CD14-positive monocyte (primary cell): ENCODE results near the gene PUM2. TPM values are rescaled to one million over a fixed set of nuclear protein-coding genes. Genes with fewer than 3 reads are reported as not detected.

ENCODE experiments used
- DNase-seq, 3 donors: peaks; one replicate each; pipeline ENCODE4 v3.0.0-alpha.2; 2011 to 2022
- H2AFZ ChIP-seq: 2 replicates; pipeline ENCODE4 v1.6.0; 2012; ENCODE audit warnings: mild to moderate bottlenecking, low read depth, low read length, inconsistent platforms; ENCODE audit not compliant: insufficient read depth, poor library complexity, severe bottlenecking
- H3K27ac ChIP-seq, 2 donors: 1 replicate in 1 of 2; 2 replicates in 1 of 2; pipeline ENCODE4 v1.5.1; 2012 to 2013; ENCODE audit warnings: low read length in 2 of 2, control low read depth in 1 of 2, inconsistent platforms in 1 of 2, low read depth in 1 of 2, mild to moderate bottlenecking in 1 of 2
- H3K27me3 ChIP-seq, 2 donors: one replicate each; pipeline versions ENCODE4 v1.6.0 to v1.6.1; 2011 to 2013; ENCODE audit warnings: low read length in 2 of 2; ENCODE audit not compliant: control insufficient read depth in 2 of 2, insufficient read depth in 2 of 2
- H3K36me3 ChIP-seq, 2 donors: replicated peaks in 1 of 2; 1 replicate in 1 of 2; 2 replicates in 1 of 2; pipeline versions ENCODE4 v1.5.1 to v1.6.1; 2012 to 2013; ENCODE audit warnings: low read length in 2 of 2, control low read depth in 1 of 2, inconsistent platforms in 1 of 2, mild to moderate bottlenecking in 1 of 2; ENCODE audit not compliant: insufficient read depth in 2 of 2, control insufficient read depth in 1 of 2
- H3K4me1 ChIP-seq, 2 donors: 1 replicate in 1 of 2; 2 replicates in 1 of 2; pipeline versions ENCODE4 v1.5.1 to v1.6.1; 2012 to 2013; ENCODE audit warnings: low read length in 2 of 2, control low read depth in 1 of 2, inconsistent platforms in 1 of 2, mild to moderate bottlenecking in 1 of 2, moderate library complexity in 1 of 2; ENCODE audit not compliant: insufficient read depth in 2 of 2, control insufficient read depth in 1 of 2
- H3K4me2 ChIP-seq: replicated peaks from 2 replicates; pipeline ENCODE3; 2012; ENCODE audit warnings: low read length, moderate library complexity, mild to moderate bottlenecking; ENCODE audit not compliant: poor library complexity, severe bottlenecking; ENCODE audit errors: extremely low read depth
- H3K4me3 ChIP-seq, 3 experiments: fragments of 200-600 bp in 1 of 3; sonication (generic) in 1 of 3; replicated peaks in 1 of 3; 1 replicate in 2 of 3; 2 replicates in 1 of 3; pipeline ENCODE4 v1.5.1; 2011 to 2013; ENCODE audit warnings: low read length in 3 of 3, mild to moderate bottlenecking in 3 of 3, control low read depth in 2 of 3, low read depth in 2 of 3, inconsistent platforms in 1 of 3, moderate library complexity in 1 of 3
- H3K79me2 ChIP-seq: 2 replicates; pipeline ENCODE4 v1.6.0; 2012; ENCODE audit warnings: mild to moderate bottlenecking, control low read depth, inconsistent platforms, low read length, moderate library complexity; ENCODE audit not compliant: insufficient read depth
- H3K9ac ChIP-seq: 2 replicates; pipeline ENCODE4 v1.6.0; 2017; ENCODE audit warnings: low read length, mild to moderate bottlenecking; ENCODE audit not compliant: insufficient read depth, poor library complexity, severe bottlenecking
- H3K9me3 ChIP-seq, 2 donors: replicated peaks in 1 of 2; 1 replicate in 1 of 2; 2 replicates in 1 of 2; pipeline versions ENCODE4 v1.5.1 to v1.6.1; 2012 to 2013; ENCODE audit warnings: low read length in 2 of 2, control low read depth in 1 of 2; ENCODE audit not compliant: control insufficient read depth in 1 of 2, insufficient read depth in 1 of 2
- H4K20me1 ChIP-seq: 2 replicates; pipeline ENCODE4 v1.6.0; 2012; ENCODE audit warnings: mild to moderate bottlenecking, low read length, control low read depth, moderate library complexity; ENCODE audit not compliant: insufficient read depth
- H3K27ac Mint-ChIP-seq, 7 donors: one replicate each; pipeline ENCODE4 v1.8.0; 2020; ENCODE audit warnings: mild to moderate bottlenecking in 7 of 7, mixed read lengths in 7 of 7, moderate library complexity in 6 of 7, inconsistent platforms in 2 of 7
- H3K27me3 Mint-ChIP-seq, 3 donors: one replicate each; pipeline ENCODE4 v1.8.0; 2021 to 2022; ENCODE audit warnings: low read depth in 3 of 3, mild to moderate bottlenecking in 3 of 3, mixed read lengths in 3 of 3, moderate library complexity in 3 of 3, inconsistent platforms in 1 of 3
- H3K36me3 Mint-ChIP-seq, 2 donors: one replicate each; pipeline ENCODE4 v1.8.0; 2020; ENCODE audit warnings: mixed read lengths in 2 of 2, inconsistent platforms in 1 of 2, mild to moderate bottlenecking in 1 of 2
- H3K4me1 Mint-ChIP-seq: one replicate; pipeline ENCODE4 v1.8.0; 2020; ENCODE audit warnings: mild to moderate bottlenecking, mixed read lengths
- H3K4me3 Mint-ChIP-seq, 2 donors: one replicate each; pipeline ENCODE4 v1.8.0; 2020; ENCODE audit warnings: mild to moderate bottlenecking in 2 of 2, mixed read lengths in 2 of 2, moderate library complexity in 1 of 2
- H3K9me3 Mint-ChIP-seq, 7 donors: one replicate each; pipeline ENCODE4 v1.8.0; 2020 to 2022; ENCODE audit warnings: mixed read lengths in 7 of 7, mild to moderate bottlenecking in 6 of 7, moderate library complexity in 6 of 7, inconsistent platforms in 2 of 7
- CTCF ChIP-seq: fragments of 200-600 bp; IDR thresholded peaks from one replicate; pipeline ENCODE4 v1.8.0; 2022; ENCODE audit warnings: antibody characterized with exemption, mild to moderate bottlenecking
- WGBS: methylation state at CpG from one replicate; pipeline ENCODE4 v1.1.5; 2013; ENCODE audit warnings: missing lambda C conversion rate; ENCODE audit not compliant: insufficient coverage; 5-methylcytosine and 5-hydroxymethylcytosine counted together
- intact Hi-C, 2 donors: fragments of 100-400 bp; cut with micrococcal nuclease; formaldehyde crosslinking; loops; one replicate each; pipeline versions ENCODE4 v1.15.0 to v1.15.1; 2023
- polyA minus RNA-seq: library from RNA; depleted of rRNA, polyadenylated mRNA; stranded (reverse); fragments of >200 nt; gene quantifications from 2 replicates; pipeline ENCODE4 v1.2.3, GENCODE V29; 2012
- polyA plus RNA-seq, 3 donors: library from polyadenylated mRNA; depleted of rRNA in 1 of 3; unstranded in 2 of 3; stranded (reverse) in 1 of 3; fragments of 300-500 nt in 2 of 3; fragments of >200 nt in 1 of 3; fragmentation: Illumina TruSeq in 2 of 3; gene quantifications; 1 replicate in 2 of 3; 2 replicates in 1 of 3; pipeline ENCODE4 v1.2.3, GENCODE V29; 2012 to 2021
- total RNA-seq, 12 experiments: library from RNA in 1 of 12; stranded (reverse) in 1 of 12; fragments of 120-200 nt in 1 of 12; gene quantifications; one replicate each; pipeline ENCODE4 v1.2.4 and lab custom pipeline; 2013 to 2026; ENCODE audit warnings: mixed read lengths in 6 of 12, inconsistent platforms in 1 of 12

PUM2 gene
- total RNA-seq (2013), result 34.9 TPM
- 10 to 100 TPM in 1 of 3 donors, 1 to 10 TPM in 2; 7.2 to 22.4 (median 8.3) TPM for polyA plus RNA-seq
- 37.8 and 48.1 TPM in 2 replicates for polyA minus RNA-seq
- 88.1 to 344 (median 143) reads per million in 11 experiments for total RNA-seq (lab: John Stamatoyannopoulos, UW)

GRCh38 chr2:20350753-20351554, at the start of gene PUM2:
PUM2 (minus strand) TSS chr2:20350844; CDS start chr2:20327360, 23,484 bp downstream.
- Mint-ChIP-seq H3K27ac (peak within 1 kb of the TSS in 6 of 7 donors; percentile 82 to 94 (median 90)), H3K9me3 (peaks cover 0 to 2% (median 0%) of the 10 kb centered on the region in 7 donors), H3K4me1 (peaks cover 29% of the 10 kb centered on the region), H3K27me3 (peaks cover 0 to 3% (median 2%) of the 10 kb centered on the region in 3 donors), H3K36me3 (peaks cover 0 to 4% of the 10 kb centered on the region in 2 donors), H3K4me3 (peak within 1 kb of the TSS; percentile 89 to 94)
- H3K27me3 ChIP-seq, result no peaks in the 10 kb centered on the region
- peaks cover 41% of the 10 kb centered on the region for H4K20me1 ChIP-seq
- H3K36me3 ChIP-seq, result no peaks in the 10 kb centered on the region
- peak within 1 kb of the TSS; percentile 90 to 92 for H3K27ac ChIP-seq
- H3K4me1 ChIP-seq, result peaks cover 32 to 33% of the 10 kb centered on the region in 2 donors
- H3K79me2 ChIP-seq, result peaks cover 48% of the 10 kb centered on the region
- TF ChIP-seq CTCF, result no peak
- intact Hi-C loops, result loop anchor here (10.0 kb wide), 2 partner anchors 74 to 94 kb away; partner anchors contain the start of gene RHOB (in 1 of the 2)
- H3K4me3 ChIP-seq, result peak within 1 kb of the TSS; percentile 85 to 98 (median 88)
- peak within 1 kb of the TSS; percentile 88 for H3K9ac ChIP-seq
- H2AFZ ChIP-seq, result peak within 1 kb of the TSS; percentile 95
- WGBS, result 0% methylated on average over 48 of the region's 70 CpGs
- H3K9me3 ChIP-seq, result no peaks in the 10 kb centered on the region
- peak; percentile 94 to 96 (median 95) for DNase-seq
- H3K4me2 ChIP-seq, result peak within 1 kb of the TSS; percentile 90

GRCh38 chr2:20400306-20400705, 49.7 kb upstream of the PUM2 start:
- Mint-ChIP-seq H3K4me3 (no peak overlapping the region), H3K9me3 (peaks cover 0 to 2% (median 0%) of the 10 kb centered on the region in 7 donors), H3K27ac (no peak overlapping the region), H3K36me3 (no peaks in the 10 kb centered on the region), H3K4me1 (no peaks in the 10 kb centered on the region), H3K27me3 (peaks cover 2 to 6% (median 4%) of the 10 kb centered on the region in 3 donors)
- Histone ChIP-seq H3K36me3 (no peaks in the 10 kb centered on the region), H3K4me1 (no peaks in the 10 kb centered on the region), H3K4me2 (no peak overlapping the region), H3K9me3 (no peaks in the 10 kb centered on the region), H2AFZ (no peak overlapping the region), H3K79me2 (no peaks in the 10 kb centered on the region), H3K27ac (no peak overlapping the region), H3K9ac (no peak overlapping the region), H3K4me3 (no peak overlapping the region), H4K20me1 (no peaks in the 10 kb centered on the region), H3K27me3 (no peaks in the 10 kb centered on the region)
- intact Hi-C loops, result no loop called here
- no peak for DNase-seq
- no peak for TF ChIP-seq CTCF
- no CpG with 5 or more reads among the region's 1 CpG for WGBS
